Liver (tissue), 2 donors: ENCODE data around the gene APOL2.

Source experiments
- GABPA ChIP-seq, 2 donors: IDR thresholded peaks in 1 of 2; conservative IDR thresholded peaks in 1 of 2; 2 replicates each; pipeline ENCODE4 v1.6.1; 2016; ENCODE audit warnings: antibody characterized with exemption in 2 of 2, mild to moderate bottlenecking in 1 of 2, moderate library complexity in 1 of 2
- TF ChIP-seq, protein P1 (sequence below): IDR thresholded peaks from 2 replicates; pipeline ENCODE4 v1.6.1; 2016; ENCODE audit warnings: antibody characterized with exemption
- donor health status: healthy.

- TF ChIP-seq GABPA (IDR thresholded peaks at IDR 0.05 in 1 of 2, conservative IDR thresholded peaks at IDR 0.05 in 1 of 2), result no peak
- TF ChIP-seq, protein P1, sequence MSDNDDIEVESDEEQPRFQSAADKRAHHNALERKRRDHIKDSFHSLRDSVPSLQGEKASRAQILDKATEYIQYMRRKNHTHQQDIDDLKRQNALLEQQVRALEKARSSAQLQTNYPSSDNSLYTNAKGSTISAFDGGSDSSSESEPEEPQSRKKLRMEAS, result no peak
Observed at GRCh38 chr22:36213586-36213985, 25.7 kb downstream of the APOL2 start.
